ENCODE results near the gene C1orf21. TPM values are rescaled to one million over a fixed set of nuclear protein-coding genes. Genes with fewer than 3 reads are reported as not detected.

The C1orf21 gene
- polyA plus RNA-seq, 1 donor (not counting 4 experiments of a cell fraction or from before 2014, with no cell fraction given) = 44.3 TPM

DNA sequence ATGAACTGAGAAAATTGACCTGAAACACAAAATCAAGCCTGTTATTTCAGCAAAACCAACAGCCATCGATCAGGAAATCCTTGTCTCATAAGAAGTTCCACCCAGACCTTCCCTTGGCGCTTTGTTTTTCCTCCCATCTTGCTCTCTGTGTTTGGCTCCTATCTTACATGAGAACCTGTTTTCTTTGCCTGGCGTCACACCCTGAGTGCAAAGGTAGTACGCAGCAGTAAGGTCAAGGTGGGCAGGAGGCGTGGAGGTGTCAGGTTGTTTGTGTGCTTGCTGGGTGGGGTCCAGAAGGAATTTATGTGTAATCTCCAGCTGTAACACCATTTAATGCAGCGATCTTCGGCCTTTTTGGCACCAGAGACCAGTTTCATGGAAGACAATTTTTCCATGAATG lies 50.5 kb downstream of the C1orf21 start:
- Histone ChIP-seq H3K9me3 (ENCODE audit: control insufficient read depth, low read depth, low read length) (no peaks in the 10 kb centered on the region), H4K20me1 (ENCODE audit: control insufficient read depth, extremely low read depth, insufficient read depth, low read length) (no peaks in the 10 kb centered on the region), H2AFZ (ENCODE audit: control insufficient read depth, low read length) (no peak overlapping the region), H3K4me2 (ENCODE audit: control insufficient read depth, extremely low read depth, insufficient read depth, low read depth, low read length) (no peak overlapping the region), H3K27me3 (ENCODE audit: control insufficient read depth, extremely low read depth, insufficient read depth, low read length) (no peaks in the 10 kb centered on the region), H3K27ac (ENCODE audit: control insufficient read depth, insufficient read depth, low read length) (no peak overlapping the region), H3K79me2 (ENCODE audit: control insufficient read depth, insufficient read depth, low read length) (peaks cover 25% of the 10 kb centered on the region), H3K9ac (ENCODE audit: control insufficient read depth, extremely low read depth, insufficient read depth, low read length) (no peak overlapping the region), H3K9me1 (ENCODE audit: control insufficient read depth, extremely low read depth, insufficient read depth, low read length) (no peaks in the 10 kb centered on the region), H3K4me3 (ENCODE audit: control insufficient read depth in 2 of 3, extremely low read depth in 1 of 3, insufficient read depth in 2 of 3, low read depth in 1 of 3, low read length in 3 of 3) (no peak overlapping the region), H3K4me1 (ENCODE audit: control insufficient read depth, extremely low read depth, insufficient read depth, low read length) (no peaks in the 10 kb centered on the region), H3K36me3 (ENCODE audit: control insufficient read depth in 2 of 2, extremely low read depth in 1 of 2, insufficient read depth in 2 of 2, low read length in 2 of 2) (no peaks in the 10 kb centered on the region)
- no peak for DNase-seq (ENCODE audit: low read depth, low spot score)
- dilution Hi-C loops (cut with MboI; ENCODE audit: extremely low pct_ligation_motif_present, low sequenced_read_pairs) = no loop called here
- no peak for FAIRE-seq
- TF ChIP-seq, protein P1, sequence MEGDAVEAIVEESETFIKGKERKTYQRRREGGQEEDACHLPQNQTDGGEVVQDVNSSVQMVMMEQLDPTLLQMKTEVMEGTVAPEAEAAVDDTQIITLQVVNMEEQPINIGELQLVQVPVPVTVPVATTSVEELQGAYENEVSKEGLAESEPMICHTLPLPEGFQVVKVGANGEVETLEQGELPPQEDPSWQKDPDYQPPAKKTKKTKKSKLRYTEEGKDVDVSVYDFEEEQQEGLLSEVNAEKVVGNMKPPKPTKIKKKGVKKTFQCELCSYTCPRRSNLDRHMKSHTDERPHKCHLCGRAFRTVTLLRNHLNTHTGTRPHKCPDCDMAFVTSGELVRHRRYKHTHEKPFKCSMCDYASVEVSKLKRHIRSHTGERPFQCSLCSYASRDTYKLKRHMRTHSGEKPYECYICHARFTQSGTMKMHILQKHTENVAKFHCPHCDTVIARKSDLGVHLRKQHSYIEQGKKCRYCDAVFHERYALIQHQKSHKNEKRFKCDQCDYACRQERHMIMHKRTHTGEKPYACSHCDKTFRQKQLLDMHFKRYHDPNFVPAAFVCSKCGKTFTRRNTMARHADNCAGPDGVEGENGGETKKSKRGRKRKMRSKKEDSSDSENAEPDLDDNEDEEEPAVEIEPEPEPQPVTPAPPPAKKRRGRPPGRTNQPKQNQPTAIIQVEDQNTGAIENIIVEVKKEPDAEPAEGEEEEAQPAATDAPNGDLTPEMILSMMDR (optimal IDR thresholded peaks at IDR 0.05 in 1 of 3, IDR thresholded peaks at IDR 0.05 in 1 of 3, conservative IDR thresholded peaks at IDR 0.05 in 1 of 3; ENCODE audit: extremely low read depth in 1 of 3, insufficient read depth in 2 of 3, low read length in 3 of 3) = no peak
- TF ChIP-seq EZH2 (IDR thresholded peaks at IDR 0.05; ENCODE audit: low read length) = no peak

DNA sequence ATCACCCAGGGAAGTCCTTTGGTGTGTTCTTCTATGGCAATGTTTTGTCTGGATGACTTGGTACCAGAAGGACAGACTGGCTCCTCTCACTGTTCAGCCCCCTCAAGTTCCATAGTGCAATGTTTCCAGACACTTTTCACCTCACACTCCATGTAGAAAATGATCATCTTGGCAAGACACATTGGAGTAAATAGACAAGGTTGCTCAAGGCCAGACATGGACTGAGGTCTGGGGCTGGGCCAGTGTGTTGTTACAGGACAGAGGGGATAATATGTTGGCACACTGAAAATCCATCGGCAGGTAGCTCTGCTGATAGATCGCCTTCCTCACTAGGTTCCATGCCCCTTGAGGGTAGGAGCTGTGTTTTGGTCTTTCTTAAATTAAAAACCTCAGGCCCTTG lies 51.5 kb downstream of the C1orf21 start:
- Histone ChIP-seq H3K9me3 (ENCODE audit: control insufficient read depth, low read depth, low read length) (no peaks in the 10 kb centered on the region), H3K36me3 (ENCODE audit: control insufficient read depth in 2 of 2, extremely low read depth in 1 of 2, insufficient read depth in 2 of 2, low read length in 2 of 2) (no peaks in the 10 kb centered on the region), H3K4me3 (ENCODE audit: control insufficient read depth in 2 of 3, extremely low read depth in 1 of 3, insufficient read depth in 2 of 3, low read depth in 1 of 3, low read length in 3 of 3) (no peak overlapping the region), H3K4me2 (ENCODE audit: control insufficient read depth, extremely low read depth, insufficient read depth, low read depth, low read length) (no peak overlapping the region), H4K20me1 (ENCODE audit: control insufficient read depth, extremely low read depth, insufficient read depth, low read length) (no peaks in the 10 kb centered on the region), H2AFZ (ENCODE audit: control insufficient read depth, low read length) (no peak overlapping the region), H3K9ac (ENCODE audit: control insufficient read depth, extremely low read depth, insufficient read depth, low read length) (no peak overlapping the region), H3K27me3 (ENCODE audit: control insufficient read depth, extremely low read depth, insufficient read depth, low read length) (no peaks in the 10 kb centered on the region), H3K79me2 (ENCODE audit: control insufficient read depth, insufficient read depth, low read length) (peaks cover 23% of the 10 kb centered on the region), H3K9me1 (ENCODE audit: control insufficient read depth, extremely low read depth, insufficient read depth, low read length) (no peaks in the 10 kb centered on the region), H3K4me1 (ENCODE audit: control insufficient read depth, extremely low read depth, insufficient read depth, low read length) (no peaks in the 10 kb centered on the region), H3K27ac (ENCODE audit: control insufficient read depth, insufficient read depth, low read length) (no peak overlapping the region)
- dilution Hi-C loops (cut with MboI; ENCODE audit: extremely low pct_ligation_motif_present, low sequenced_read_pairs) = no loop called here
- FAIRE-seq = no peak
- TF ChIP-seq, protein P1 (optimal IDR thresholded peaks at IDR 0.05 in 1 of 3, IDR thresholded peaks at IDR 0.05 in 1 of 3, conservative IDR thresholded peaks at IDR 0.05 in 1 of 3; ENCODE audit: extremely low read depth in 1 of 3, insufficient read depth in 2 of 3, low read length in 3 of 3) = no peak
- no peak for TF ChIP-seq EZH2 (IDR thresholded peaks at IDR 0.05; ENCODE audit: low read length)
- DNase-seq (ENCODE audit: low read depth, low spot score) = no peak
